ENCODE data around the gene FOXF1. TPM values are rescaled to one million over a fixed set of nuclear protein-coding genes. Genes with fewer than 3 reads are reported as not detected.

The FOXF1 gene
- total and polyA plus RNA-seq, 4 donors = 0.56 to 1.2 (median 0.89) TPM

DNA sequence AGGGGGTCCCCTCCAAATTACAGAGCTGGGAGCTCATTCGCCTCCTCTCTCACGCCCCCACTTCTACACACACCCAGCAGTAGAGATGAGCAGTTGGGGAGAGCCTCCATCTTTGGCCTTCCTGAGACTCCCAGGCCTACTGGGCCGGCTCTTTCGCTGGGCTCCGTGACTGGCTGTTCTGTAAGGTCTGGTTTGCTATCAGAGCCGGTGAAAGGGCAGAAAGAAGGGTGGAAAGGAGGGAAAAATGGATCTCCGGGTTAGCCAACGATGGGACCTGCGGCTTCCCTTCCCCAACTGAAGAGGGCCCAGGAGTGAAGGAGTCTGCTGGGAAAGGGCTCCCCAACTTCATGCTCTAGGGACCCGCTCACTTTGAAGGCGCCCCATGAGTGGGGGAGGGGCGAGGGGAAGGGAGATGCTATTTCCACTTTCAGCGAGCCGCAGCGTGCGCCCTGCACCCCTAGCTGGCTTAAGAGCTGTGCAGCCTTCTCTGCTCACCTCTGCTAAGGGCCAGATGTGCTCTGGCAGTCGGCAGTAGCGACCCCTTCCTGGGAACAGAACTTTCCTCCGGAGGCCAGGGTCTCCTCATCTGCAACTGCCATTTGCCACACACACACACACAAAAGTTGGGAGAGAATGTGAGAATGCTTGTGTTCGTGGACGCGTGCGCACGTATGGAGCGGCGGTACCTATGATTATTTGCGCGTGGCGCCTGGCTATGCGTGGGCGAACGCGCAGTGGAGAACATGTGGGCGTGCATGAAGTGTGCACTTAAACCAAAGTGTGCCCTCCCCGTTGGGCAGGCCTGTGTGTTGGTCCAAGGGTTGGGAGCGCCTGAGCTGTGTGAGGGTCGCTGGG lies 2.9 kb upstream of the FOXF1 start:
- Histone ChIP-seq H3K36me3 (ENCODE audit: control insufficient read depth in 4 of 4, insufficient read depth in 3 of 4, low read depth in 1 of 4, low read length in 3 of 4) (no peaks in the 10 kb centered on the region), H3K27ac (ENCODE audit: low read depth in 1 of 2, low read length in 2 of 2) (peak overlapping the region; percentile 28 to 51), H3K9me3 (ENCODE audit: control insufficient read depth in 4 of 4, low read length in 3 of 4) (no peaks in the 10 kb centered on the region), H3K9ac (ENCODE audit: low read depth in 1 of 2, low read length in 2 of 2) (no peak overlapping the region), H3K4me3 (ENCODE audit: low read depth in 1 of 3, low read length in 3 of 3) (no peak overlapping the region), H3K4me1 (ENCODE audit: control insufficient read depth in 4 of 4, insufficient read depth in 4 of 4, low read length in 3 of 4) (peaks cover 18 to 46% (median 24%) of the 10 kb centered on the region in 4 donors), H3K27me3 (ENCODE audit: control insufficient read depth in 4 of 4, insufficient read depth in 4 of 4, low read length in 3 of 4) (peaks cover 10 to 30% (median 17%) of the 10 kb centered on the region in 4 donors)
- no peak for TF ChIP-seq TAF1 (conservative IDR thresholded peaks at IDR 0.05)
- no peak for TF ChIP-seq RAD21 (IDR thresholded peaks at IDR 0.05)
- no peak for TF ChIP-seq RXRA (IDR thresholded peaks at IDR 0.05)
- TF ChIP-seq FOXA1 (IDR thresholded peaks at IDR 0.05) = no peak
- TF ChIP-seq, protein P1, sequence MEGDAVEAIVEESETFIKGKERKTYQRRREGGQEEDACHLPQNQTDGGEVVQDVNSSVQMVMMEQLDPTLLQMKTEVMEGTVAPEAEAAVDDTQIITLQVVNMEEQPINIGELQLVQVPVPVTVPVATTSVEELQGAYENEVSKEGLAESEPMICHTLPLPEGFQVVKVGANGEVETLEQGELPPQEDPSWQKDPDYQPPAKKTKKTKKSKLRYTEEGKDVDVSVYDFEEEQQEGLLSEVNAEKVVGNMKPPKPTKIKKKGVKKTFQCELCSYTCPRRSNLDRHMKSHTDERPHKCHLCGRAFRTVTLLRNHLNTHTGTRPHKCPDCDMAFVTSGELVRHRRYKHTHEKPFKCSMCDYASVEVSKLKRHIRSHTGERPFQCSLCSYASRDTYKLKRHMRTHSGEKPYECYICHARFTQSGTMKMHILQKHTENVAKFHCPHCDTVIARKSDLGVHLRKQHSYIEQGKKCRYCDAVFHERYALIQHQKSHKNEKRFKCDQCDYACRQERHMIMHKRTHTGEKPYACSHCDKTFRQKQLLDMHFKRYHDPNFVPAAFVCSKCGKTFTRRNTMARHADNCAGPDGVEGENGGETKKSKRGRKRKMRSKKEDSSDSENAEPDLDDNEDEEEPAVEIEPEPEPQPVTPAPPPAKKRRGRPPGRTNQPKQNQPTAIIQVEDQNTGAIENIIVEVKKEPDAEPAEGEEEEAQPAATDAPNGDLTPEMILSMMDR (IDR thresholded peaks at IDR 0.05; ENCODE audit: low read depth, low read length, missing input control) = no peak
- no peak for TF ChIP-seq EGR1 (IDR thresholded peaks at IDR 0.05; ENCODE audit: low read depth in 2 of 2)
- TF ChIP-seq, protein P2, sequence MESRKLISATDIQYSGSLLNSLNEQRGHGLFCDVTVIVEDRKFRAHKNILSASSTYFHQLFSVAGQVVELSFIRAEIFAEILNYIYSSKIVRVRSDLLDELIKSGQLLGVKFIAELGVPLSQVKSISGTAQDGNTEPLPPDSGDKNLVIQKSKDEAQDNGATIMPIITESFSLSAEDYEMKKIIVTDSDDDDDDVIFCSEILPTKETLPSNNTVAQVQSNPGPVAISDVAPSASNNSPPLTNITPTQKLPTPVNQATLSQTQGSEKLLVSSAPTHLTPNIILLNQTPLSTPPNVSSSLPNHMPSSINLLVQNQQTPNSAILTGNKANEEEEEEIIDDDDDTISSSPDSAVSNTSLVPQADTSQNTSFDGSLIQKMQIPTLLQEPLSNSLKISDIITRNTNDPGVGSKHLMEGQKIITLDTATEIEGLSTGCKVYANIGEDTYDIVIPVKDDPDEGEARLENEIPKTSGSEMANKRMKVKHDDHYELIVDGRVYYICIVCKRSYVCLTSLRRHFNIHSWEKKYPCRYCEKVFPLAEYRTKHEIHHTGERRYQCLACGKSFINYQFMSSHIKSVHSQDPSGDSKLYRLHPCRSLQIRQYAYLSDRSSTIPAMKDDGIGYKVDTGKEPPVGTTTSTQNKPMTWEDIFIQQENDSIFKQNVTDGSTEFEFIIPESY (IDR thresholded peaks at IDR 0.05) = no peak
- WGBS = 14% methylated on average over 37 of the region's 37 CpGs
- no peak for DNase-seq (ENCODE audit: low spot score)

DNA sequence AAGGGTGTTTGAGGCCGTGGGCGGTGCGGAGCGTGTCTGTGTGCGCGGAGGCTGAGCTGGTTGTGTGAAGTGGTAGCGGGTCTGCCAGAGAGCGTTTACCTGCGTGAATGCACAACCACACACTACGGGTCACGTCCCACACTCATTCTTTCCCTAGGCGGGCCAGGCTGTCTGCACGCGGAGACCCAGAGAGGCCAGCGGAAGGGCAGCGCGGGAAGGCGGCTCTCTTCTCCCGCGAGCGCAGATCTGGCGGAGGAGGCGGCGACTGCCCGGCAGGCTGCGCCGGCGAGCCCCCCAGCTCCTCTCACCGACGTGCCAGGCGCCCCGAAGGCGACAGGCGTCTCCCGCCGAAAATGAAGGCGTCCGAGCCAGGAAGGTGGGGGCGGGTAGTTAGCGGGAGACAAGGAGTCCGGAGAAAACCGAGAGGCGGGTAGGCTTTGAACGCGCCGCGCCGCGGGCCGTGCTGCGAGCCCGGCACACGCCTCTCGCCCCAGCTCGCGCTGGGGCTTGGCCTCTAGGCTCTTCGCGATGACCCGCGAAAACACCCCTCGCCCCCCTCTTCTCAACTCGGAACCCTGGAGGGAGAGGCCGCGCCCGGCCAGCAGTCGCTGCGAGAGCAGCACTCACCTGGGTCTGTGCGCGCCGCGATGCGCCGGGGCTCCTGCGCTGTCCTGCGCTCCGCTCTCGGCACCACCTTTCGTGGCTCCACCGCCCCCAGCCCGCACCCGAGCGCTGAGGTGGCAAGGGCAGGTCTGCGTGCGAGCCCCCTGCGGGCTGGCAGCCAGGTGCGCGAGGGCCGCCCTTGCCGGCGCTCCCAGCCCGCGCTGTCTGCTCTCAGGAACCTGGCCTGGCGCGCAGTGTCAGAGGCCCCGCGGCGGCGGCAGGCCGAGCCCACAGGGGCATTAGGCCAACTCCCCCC lies 2.0 kb upstream of the FOXF1 start:
- H3K9ac ChIP-seq (ENCODE audit: low read depth in 1 of 2, low read length in 2 of 2) = no peak overlapping the region
- peaks cover 18 to 44% (median 24%) of the 10 kb centered on the region in 4 donors for H3K4me1 ChIP-seq (ENCODE audit: control insufficient read depth in 4 of 4, insufficient read depth in 4 of 4, low read length in 3 of 4)
- no peak for DNase-seq (ENCODE audit: low spot score)
- peaks cover 10 to 29% (median 18%) of the 10 kb centered on the region in 4 donors for H3K27me3 ChIP-seq (ENCODE audit: control insufficient read depth in 4 of 4, insufficient read depth in 4 of 4, low read length in 3 of 4)
- no peaks in the 10 kb centered on the region for H3K36me3 ChIP-seq (ENCODE audit: control insufficient read depth in 4 of 4, insufficient read depth in 3 of 4, low read depth in 1 of 4, low read length in 3 of 4)
- H3K27ac ChIP-seq (ENCODE audit: low read depth in 1 of 2, low read length in 2 of 2) = peak overlapping the region; percentile 62 to 75
- peak overlapping the region in 1 of 3 donors; percentile 53 for H3K4me3 ChIP-seq (ENCODE audit: low read depth in 1 of 3, low read length in 3 of 3)
- WGBS = 3% methylated on average over 99 of the region's 99 CpGs
- H3K9me3 ChIP-seq (ENCODE audit: control insufficient read depth in 4 of 4, low read length in 3 of 4) = no peaks in the 10 kb centered on the region
- TF ChIP-seq FOXA2 (IDR thresholded peaks at IDR 0.05) (no peak), HNF4A (conservative IDR thresholded peaks at IDR 0.05) (no peak), YY1 (IDR thresholded peaks at IDR 0.05) (no peak), HNF4G (IDR thresholded peaks at IDR 0.05) (no peak), NR2F2 (IDR thresholded peaks at IDR 0.05) (no peak)
- TF ChIP-seq, protein P2 (IDR thresholded peaks at IDR 0.05) = no peak

All from liver (tissue), 9 donors.